ENCODE results near the gene CFAP20. TPM values are rescaled to one million over a fixed set of nuclear protein-coding genes. Genes with fewer than 3 reads are reported as not detected.

The CFAP20 gene
- total RNA-seq, 1 donor from 2014 or later: 34.5 TPM

DNA sequence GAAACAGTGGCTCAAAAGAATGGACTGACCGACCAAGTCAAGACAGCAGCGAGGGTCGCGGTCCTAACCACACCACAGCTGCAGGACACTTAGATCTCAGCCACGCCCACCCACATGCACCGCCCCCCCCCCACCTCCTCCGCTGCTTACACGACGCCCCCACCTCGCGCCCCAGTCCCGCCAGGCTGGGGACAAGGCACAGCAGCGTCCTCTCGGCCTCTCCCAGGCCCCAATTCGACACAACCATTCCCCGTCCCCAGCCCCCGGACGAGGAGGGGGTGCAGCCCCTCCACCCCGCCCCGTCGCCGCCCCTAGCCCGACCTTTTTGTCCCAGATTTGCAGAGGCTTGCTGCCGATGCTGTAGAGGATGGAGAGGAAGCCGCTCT lies 477 bp downstream of the CFAP20 start:
- peak; percentile 15 for DNase-seq
- H3K4me3 ChIP-seq: peak overlapping the region; percentile 97
- no peaks in the 10 kb centered on the region for H3K27me3 ChIP-seq (ENCODE audit: low read depth)
- peaks cover 8% of the 10 kb centered on the region for H3K9me3 ChIP-seq (replicated peaks)
- TF ChIP-seq, protein P1, sequence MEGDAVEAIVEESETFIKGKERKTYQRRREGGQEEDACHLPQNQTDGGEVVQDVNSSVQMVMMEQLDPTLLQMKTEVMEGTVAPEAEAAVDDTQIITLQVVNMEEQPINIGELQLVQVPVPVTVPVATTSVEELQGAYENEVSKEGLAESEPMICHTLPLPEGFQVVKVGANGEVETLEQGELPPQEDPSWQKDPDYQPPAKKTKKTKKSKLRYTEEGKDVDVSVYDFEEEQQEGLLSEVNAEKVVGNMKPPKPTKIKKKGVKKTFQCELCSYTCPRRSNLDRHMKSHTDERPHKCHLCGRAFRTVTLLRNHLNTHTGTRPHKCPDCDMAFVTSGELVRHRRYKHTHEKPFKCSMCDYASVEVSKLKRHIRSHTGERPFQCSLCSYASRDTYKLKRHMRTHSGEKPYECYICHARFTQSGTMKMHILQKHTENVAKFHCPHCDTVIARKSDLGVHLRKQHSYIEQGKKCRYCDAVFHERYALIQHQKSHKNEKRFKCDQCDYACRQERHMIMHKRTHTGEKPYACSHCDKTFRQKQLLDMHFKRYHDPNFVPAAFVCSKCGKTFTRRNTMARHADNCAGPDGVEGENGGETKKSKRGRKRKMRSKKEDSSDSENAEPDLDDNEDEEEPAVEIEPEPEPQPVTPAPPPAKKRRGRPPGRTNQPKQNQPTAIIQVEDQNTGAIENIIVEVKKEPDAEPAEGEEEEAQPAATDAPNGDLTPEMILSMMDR (IDR thresholded peaks at IDR 0.05; ENCODE audit: borderline replicate concordance): no peak
- H3K4me1 ChIP-seq: peaks cover 58% of the 10 kb centered on the region
- H3K27ac ChIP-seq (replicated peaks): peak overlapping the region; percentile 96
- no peaks in the 10 kb centered on the region for H3K36me3 ChIP-seq
- intact Hi-C loops (cut with micrococcal nuclease): loop anchor here (5.0 kb wide), 1 partner anchor 96 kb away; no protein-coding TSS in a partner anchor

DNA sequence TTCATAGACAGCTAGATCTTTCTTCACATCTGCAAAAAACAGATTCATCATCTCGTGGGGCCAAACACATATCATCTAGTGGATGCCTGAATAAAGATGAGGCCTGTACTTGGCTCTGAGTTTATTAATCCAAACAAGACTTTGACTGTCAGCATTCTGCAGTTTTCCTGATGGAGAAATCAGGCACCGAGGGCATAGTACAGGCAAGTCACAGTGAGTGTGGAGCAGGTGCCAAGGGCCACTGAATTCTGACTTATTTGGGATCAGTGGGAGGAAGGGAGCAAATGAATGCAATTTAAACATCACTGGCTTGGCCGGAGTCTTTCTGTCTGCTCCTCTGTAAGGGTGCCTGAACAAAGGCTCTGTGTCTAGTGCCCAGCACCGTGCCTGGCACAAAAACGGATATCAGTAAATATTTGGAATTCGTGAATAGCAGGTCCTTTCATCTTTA lies 975 bp downstream of the CFAP20 start:
- Histone ChIP-seq H3K4me1 (peaks cover 63% of the 10 kb centered on the region), H3K9me3 (replicated peaks) (peaks cover 8% of the 10 kb centered on the region), H3K27me3 (ENCODE audit: low read depth) (no peaks in the 10 kb centered on the region), H3K36me3 (no peaks in the 10 kb centered on the region), H3K4me3 (peak overlapping the region; percentile 97), H3K27ac (replicated peaks) (peak overlapping the region; percentile 96)
- no peak for DNase-seq
- intact Hi-C loops (cut with micrococcal nuclease): loop anchor here (5.0 kb wide), 1 partner anchor 96 kb away; no protein-coding TSS in a partner anchor
- TF ChIP-seq, protein P1 (IDR thresholded peaks at IDR 0.05; ENCODE audit: borderline replicate concordance): no peak

DNA sequence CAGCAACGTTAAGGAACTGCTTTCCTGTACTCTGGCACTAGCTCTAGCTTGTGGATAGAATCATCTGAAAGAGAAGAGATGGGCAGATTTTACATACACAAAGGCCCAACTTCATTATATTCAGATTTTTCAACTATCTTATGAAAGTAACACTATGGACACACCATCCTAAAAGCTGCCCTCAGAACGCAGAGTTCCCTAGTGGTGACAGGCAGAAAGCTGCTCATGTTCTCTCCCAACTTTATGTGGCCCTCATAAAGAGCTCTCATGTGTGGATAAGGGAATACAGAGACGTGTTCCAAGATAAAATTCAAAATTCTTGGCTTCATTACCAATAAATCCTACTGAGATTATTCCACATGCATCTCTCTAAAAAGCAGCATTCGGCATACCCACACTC lies 1.5 kb downstream of the CFAP20 start:
- H3K4me3 ChIP-seq: peak overlapping the region; percentile 97
- H3K36me3 ChIP-seq: no peaks in the 10 kb centered on the region
- peak overlapping the region; percentile 96 for H3K27ac ChIP-seq (replicated peaks)
- peaks cover 67% of the 10 kb centered on the region for H3K4me1 ChIP-seq
- peaks cover 8% of the 10 kb centered on the region for H3K9me3 ChIP-seq (replicated peaks)
- no peaks in the 10 kb centered on the region for H3K27me3 ChIP-seq (ENCODE audit: low read depth)
- TF ChIP-seq, protein P1 (IDR thresholded peaks at IDR 0.05; ENCODE audit: borderline replicate concordance): peak; percentile 31
- intact Hi-C loops (cut with micrococcal nuclease): loop anchor here (5.0 kb wide), 1 partner anchor 95 kb away; no protein-coding TSS in a partner anchor
- no peak for DNase-seq

DNA sequence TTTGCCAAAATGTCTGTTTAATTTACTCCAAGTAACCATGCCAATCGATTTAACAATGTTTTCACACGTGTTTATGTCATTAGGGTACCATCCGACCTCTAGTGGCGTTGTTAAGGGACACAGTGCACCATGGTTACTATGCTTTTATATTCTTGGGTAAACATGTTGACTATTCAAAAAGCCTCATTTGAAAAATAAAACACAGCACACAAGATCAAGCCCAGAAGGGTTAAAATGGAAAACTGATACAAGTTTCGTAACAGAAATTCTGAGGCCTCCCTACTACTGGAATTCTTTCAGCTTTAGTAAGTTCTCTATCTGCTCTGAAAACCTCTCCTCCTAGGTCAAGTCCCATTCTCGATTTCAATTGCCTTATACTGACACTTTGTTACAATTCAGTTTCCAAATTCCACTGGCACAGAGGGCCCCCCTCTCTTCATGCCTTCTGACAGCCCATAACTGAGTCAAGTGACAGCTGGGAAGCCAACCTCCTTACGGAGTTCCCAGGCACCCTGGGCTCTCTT lies 2.1 kb downstream of the CFAP20 start:
- no peaks in the 10 kb centered on the region for H3K36me3 ChIP-seq
- intact Hi-C loops (cut with micrococcal nuclease): loop anchor here (5.0 kb wide), 1 partner anchor 95 kb away; no protein-coding TSS in a partner anchor
- TF ChIP-seq, protein P1 (IDR thresholded peaks at IDR 0.05; ENCODE audit: borderline replicate concordance): peak; percentile 53
- no peaks in the 10 kb centered on the region for H3K27me3 ChIP-seq (ENCODE audit: low read depth)
- DNase-seq: no peak
- H3K27ac ChIP-seq (replicated peaks): peak overlapping the region; percentile 96
- peaks cover 8% of the 10 kb centered on the region for H3K9me3 ChIP-seq (replicated peaks)
- peaks cover 72% of the 10 kb centered on the region for H3K4me1 ChIP-seq
- H3K4me3 ChIP-seq: peak overlapping the region; percentile 97

DNA sequence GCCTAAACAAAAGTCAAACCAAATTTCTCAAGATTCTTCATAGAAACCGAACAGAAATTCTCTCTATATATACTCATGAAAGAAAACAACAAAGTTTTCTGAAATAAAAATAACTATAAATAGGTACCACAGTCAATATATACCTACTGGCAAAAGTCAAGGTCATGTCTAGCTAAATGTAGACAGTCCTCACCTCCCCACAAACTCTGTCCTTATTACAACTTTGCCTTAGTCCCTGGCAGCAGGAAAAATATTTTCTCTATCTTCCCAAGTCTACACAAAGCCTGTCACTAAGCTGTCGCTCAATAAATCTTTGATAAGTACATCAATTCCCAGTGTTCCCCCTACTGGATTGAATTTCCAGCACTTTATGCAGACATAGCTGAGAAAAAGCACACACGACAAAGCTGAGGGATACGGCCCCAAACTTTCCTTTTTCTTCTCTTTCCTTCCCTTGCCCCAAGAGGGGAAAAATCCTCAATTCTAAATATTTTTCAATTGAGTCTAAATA lies 2.7 kb downstream of the CFAP20 start:
- H3K27me3 ChIP-seq (ENCODE audit: low read depth): no peaks in the 10 kb centered on the region
- H3K4me3 ChIP-seq: peak overlapping the region; percentile 97
- no peaks in the 10 kb centered on the region for H3K36me3 ChIP-seq
- intact Hi-C loops (cut with micrococcal nuclease): loop anchor here (5.0 kb wide), 1 partner anchor 94 kb away; no protein-coding TSS in a partner anchor
- H3K4me1 ChIP-seq: peaks cover 78% of the 10 kb centered on the region
- H3K27ac ChIP-seq (replicated peaks): peak overlapping the region; percentile 96
- no peak for DNase-seq
- TF ChIP-seq, protein P1 (IDR thresholded peaks at IDR 0.05; ENCODE audit: borderline replicate concordance): no peak
- peaks cover 8% of the 10 kb centered on the region for H3K9me3 ChIP-seq (replicated peaks)
